H1 (cell line): ENCODE measurements around the gene MYO5B.

Experiments used
- CHD1 ChIP-seq: IDR thresholded peaks from 2 replicates; pipeline ENCODE4 v1.6.1; 2012; ENCODE audit warnings: low read depth, low read length, improper control_type of control experiment
- CHD2 ChIP-seq: IDR thresholded peaks from 2 replicates; pipeline ENCODE4 v1.6.1; 2012; ENCODE audit warnings: low read length, improper control_type of control experiment
- CTCF ChIP-seq, 3 experiments: IDR thresholded peaks; 1 replicate in 2 of 3; 2 replicates in 1 of 3; pipeline versions ENCODE4 v1.5.1 to v1.6.1; 2011; ENCODE audit warnings: low read length in 3 of 3, mild to moderate bottlenecking in 3 of 3, inconsistent platforms in 2 of 3, low read depth in 1 of 3, moderate library complexity in 1 of 3; ENCODE audit not compliant: insufficient read depth in 1 of 3; ENCODE audit errors: control extremely low read depth in 1 of 3
- E2F6 ChIP-seq: IDR thresholded peaks from 2 replicates; pipeline ENCODE4 v1.6.1; 2012; ENCODE audit warnings: inconsistent platforms
- EP300 ChIP-seq, 2 experiments: IDR thresholded peaks; 1 replicate in 1 of 2; 2 replicates in 1 of 2; pipeline ENCODE4 v1.6.1; 2011 to 2012; ENCODE audit warnings: low read depth in 2 of 2, low read length in 2 of 2, mild to moderate bottlenecking in 2 of 2, borderline replicate concordance in 1 of 2, inconsistent platforms in 1 of 2, moderate library complexity in 1 of 2
- EZH2 ChIP-seq: fragments of 200-600 bp; sonication (generic); IDR thresholded peaks from 2 replicates; pipeline ENCODE4 v1.7.1; 2012; ENCODE audit warnings: low read depth, mild to moderate bottlenecking, moderate library complexity, low read length, inconsistent platforms; ENCODE audit not compliant: severe bottlenecking
- POLR2AphosphoS5 ChIP-seq: IDR thresholded peaks from 2 replicates; pipeline ENCODE4 v1.6.1; 2011; ENCODE audit warnings: low read depth, low read length
- RAD21 ChIP-seq, 2 experiments: IDR thresholded peaks in 1 of 2; conservative IDR thresholded peaks in 1 of 2; 2 replicates each; pipeline ENCODE4 v1.6.1; 2011; ENCODE audit warnings: low read depth in 2 of 2, low read length in 2 of 2, improper control_type of control experiment in 1 of 2, inconsistent platforms in 1 of 2, mild to moderate bottlenecking in 1 of 2, moderate library complexity in 1 of 2
- SP4 ChIP-seq: IDR thresholded peaks from 2 replicates; pipeline ENCODE4 v1.6.1; 2012; ENCODE audit warnings: low read length, inconsistent platforms
- SUZ12 ChIP-seq: fragments of 200-600 bp; sonication (generic); IDR thresholded peaks from 2 replicates; pipeline ENCODE4 v1.6.1; 2012; ENCODE audit warnings: mild to moderate bottlenecking, inconsistent platforms, low read length, moderate library complexity, mixed read lengths
- TEAD4 ChIP-seq: IDR thresholded peaks from 2 replicates; pipeline ENCODE4 v1.6.1; 2012; ENCODE audit warnings: low read depth, low read length, inconsistent platforms, mixed read lengths

GRCh38 chr18:50076277-50076676 is 118.7 kb downstream of the MYO5B start:
- TF ChIP-seq CHD2, result no peak
- no peak for TF ChIP-seq CTCF (IDR thresholded peaks at IDR 0.05; ENCODE audit: control extremely low read depth in 1 of 3, insufficient read depth in 1 of 3, low read depth in 1 of 3, low read length in 3 of 3)
- no peak for TF ChIP-seq POLR2AphosphoS5
- no peak for TF ChIP-seq EZH2
- no peak for TF ChIP-seq SUZ12
- TF ChIP-seq E2F6, result no peak
- TF ChIP-seq EP300 (IDR thresholded peaks at IDR 0.05; ENCODE audit: borderline replicate concordance in 1 of 2, low read depth in 2 of 2, low read length in 2 of 2), result no peak
- no peak for TF ChIP-seq TEAD4
- no peak for TF ChIP-seq RAD21 (IDR thresholded peaks at IDR 0.05 in 1 of 2, conservative IDR thresholded peaks at IDR 0.05 in 1 of 2; ENCODE audit: low read depth in 2 of 2, low read length in 2 of 2)
- TF ChIP-seq SP4, result no peak
- no peak for TF ChIP-seq CHD1
